Erythroblast (primary cell): ENCODE results near the gene SHISA6.

Experiments
- DNase-seq, 2 experiments: peaks; one replicate each; lab custom pipeline; 2025; lab: John Stamatoyannopoulos, UW
- GATA1 ChIP-seq: IDR thresholded peaks from 2 replicates; pipeline ENCODE4 v1.6.1; 2011; ENCODE audit warnings: low read depth, mild to moderate bottlenecking, control low read depth, low read length, moderate library complexity
- POLR2A ChIP-seq: IDR thresholded peaks from 2 replicates; pipeline ENCODE4 v1.6.1; 2011; ENCODE audit warnings: mild to moderate bottlenecking, low read length

SHISA6 gene

DNA sequence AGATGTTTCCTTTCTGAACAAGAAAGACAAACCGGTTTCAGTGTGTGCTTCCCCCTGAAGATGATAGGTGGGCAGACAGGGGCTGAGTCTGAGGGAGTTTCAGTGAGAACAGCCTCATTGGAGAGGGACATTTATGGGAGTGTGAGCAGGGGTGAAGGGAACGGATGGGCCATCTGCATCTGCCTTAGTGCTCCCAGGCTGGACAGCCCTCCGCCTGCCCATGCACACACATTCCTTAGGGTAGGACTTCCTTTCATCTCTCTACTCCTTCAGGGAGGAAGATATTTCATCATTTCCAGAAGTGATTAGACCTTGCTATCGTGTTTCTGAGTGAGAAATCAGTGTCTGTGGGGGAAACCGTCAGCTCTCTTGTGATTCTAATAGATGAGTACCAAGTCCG, 3.8 kb downstream of the SHISA6 start:
- no peak for TF ChIP-seq POLR2A
- no peak for TF ChIP-seq GATA1
- no peak for DNase-seq

DNA sequence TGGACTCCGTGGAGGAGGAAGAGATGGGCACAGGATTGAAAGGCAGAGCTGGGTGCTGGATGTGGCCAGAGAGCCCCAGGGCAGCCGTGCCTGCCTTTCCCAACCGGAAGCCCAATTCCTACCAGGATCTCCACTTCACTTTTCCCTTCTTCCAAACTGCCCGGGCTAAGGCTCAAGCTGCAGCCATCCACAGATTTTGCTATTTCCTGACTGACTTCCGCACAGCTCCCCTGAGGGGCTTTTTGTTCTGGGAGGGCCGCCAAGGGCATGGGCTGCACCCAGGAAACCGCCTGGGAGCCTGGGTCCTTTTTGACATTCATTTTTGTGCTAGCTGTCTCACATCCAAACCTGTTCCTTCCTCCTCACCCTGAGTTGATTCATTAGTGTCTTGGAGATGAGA, 4.2 kb downstream of the SHISA6 start:
- no peak for TF ChIP-seq POLR2A
- DNase-seq, result no peak

DNA sequence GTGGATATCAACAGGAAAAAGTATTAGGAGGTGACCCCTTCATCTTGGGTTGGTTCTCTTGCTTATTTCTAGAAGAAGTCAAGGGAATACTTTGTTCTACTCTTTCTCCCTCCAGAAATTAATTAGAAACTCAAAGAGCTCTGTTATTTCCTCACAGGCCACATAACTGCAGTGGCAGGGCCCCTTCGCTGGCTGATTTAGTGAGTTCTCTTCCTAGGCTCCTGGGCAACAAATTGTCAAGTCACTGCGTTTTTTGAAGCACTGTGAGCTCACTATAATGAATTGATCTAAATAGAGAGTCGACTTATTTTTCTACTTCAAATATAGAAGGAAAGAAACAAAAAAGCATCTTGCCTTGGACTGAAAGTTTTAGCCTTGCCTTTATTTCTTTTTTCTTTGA, 4.8 kb downstream of the SHISA6 start:
- TF ChIP-seq GATA1, result no peak
- no peak for TF ChIP-seq POLR2A
- no peak for DNase-seq

DNA sequence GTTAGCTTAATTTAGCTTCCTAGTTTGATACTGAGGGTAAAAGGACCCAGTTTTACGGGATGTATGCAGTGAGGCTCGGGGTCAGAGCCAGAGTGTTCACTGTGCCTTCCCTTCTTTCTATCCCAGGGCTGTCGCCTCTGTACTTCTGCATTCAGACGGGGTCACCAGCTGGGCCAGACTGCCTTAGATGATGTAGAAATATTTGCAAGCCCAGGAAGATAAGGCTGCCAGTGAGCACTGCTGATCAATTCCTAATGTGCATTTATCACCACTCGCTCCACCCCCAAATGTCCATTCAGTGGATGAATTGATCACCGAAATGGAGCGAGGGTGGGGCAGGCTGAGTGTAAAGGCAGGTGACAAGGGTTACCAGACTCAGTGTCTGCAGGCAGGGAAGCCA, 9.1 kb downstream of the SHISA6 start:
- no peak for DNase-seq
- TF ChIP-seq GATA1 (no peak), POLR2A (no peak)

DNA sequence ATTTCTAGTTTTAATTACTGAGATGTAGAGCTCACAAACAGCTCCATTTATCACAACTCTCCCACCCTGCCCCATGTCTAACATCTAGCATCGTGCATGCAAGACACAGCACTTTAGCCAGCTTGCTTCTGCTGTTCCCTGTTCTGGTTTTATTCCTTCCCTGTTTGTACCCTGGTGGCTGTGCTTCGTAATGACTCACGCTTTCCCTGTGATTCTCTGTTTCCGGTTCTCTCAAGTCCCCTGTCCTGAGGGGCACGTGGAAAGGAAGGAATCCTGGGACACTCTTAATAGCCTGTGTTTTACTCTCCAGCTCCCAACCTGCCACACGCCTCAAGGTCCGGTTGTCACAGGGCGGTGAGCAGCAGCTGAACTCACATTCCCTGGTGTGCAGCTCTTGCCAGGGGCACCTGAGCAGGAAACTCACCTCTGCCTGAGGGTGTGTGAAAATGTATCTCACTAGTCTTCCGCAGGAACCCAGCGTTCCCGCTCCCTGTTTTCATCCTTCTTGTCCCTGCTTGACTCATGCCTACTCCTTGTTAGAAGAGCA, 10.6 kb downstream of the SHISA6 start:
- no peak for DNase-seq
- TF ChIP-seq GATA1 (no peak), POLR2A (no peak)

DNA sequence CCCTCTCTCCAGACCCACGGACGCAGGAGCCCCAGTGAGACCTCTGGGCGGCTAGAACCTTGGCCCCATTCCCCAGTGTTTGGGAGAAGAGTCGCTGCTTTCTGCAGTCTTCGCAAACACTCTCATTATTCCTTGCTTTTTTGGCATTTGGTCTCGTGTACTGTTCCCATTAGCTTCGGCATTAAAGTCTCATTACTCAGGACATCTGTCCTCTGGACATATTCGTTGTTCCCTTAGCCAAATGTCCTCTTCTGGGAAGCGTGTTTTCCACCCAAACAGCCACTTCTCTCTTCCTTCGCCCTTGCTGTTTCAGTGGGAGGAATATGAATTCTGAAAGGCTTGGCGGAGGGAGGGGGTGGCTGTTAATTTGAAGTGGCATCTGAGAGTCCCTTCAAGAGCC, 11.1 kb downstream of the SHISA6 start:
- TF ChIP-seq POLR2A (no peak), GATA1 (no peak)
- no peak for DNase-seq

DNA sequence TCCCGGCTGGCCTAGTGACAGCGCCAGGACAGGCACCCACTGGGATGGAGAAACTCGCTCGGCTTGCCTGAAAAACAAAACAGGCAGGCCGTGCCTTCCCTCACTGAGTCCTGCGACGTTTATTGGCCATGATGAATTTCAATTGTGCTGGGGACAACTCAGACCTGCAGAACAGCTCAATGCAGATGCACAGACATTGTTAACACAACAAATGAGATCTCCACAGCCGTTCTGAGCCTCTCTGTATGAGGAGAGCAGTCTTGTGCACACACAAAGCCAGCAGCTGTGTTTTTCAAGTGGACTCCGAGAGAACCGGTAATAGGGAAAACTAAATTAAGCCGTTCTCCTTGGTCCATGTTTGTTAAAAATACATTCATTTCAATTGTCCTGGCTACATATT, 15.9 kb downstream of the SHISA6 start:
- DNase-seq, result no peak
- TF ChIP-seq GATA1, result no peak
- no peak for TF ChIP-seq POLR2A

DNA sequence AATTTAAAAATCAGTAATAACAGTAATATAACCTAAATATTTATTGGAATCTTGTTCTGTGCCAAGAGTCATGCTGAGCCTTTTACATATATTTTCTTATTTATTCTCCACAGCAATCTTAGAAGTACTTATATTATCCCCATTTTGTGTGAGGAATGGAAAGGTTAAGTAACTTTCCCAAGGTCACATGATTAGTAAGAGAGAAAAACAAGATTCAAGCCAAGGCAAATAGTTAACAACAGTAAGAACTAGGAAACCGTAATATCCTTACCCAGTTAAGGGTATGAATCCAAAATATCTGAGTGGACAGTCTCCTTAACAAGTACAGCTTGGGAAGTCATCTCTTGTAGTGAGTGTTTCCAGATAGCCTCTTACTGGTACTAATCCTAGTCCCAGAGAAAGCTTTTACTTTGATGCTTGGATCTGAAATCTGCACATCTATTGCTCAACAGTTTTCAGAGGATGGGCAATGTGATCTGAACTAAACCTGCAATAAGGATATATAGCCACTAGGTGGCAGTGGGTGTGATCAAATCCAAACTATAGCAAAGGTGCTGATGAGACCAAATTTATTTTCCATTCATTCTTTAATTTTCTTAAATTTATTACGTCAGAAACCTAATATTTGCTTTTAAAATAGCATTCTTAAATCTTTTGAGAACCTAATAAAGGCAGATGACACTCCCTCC, 23.3 kb downstream of the SHISA6 start:
- TF ChIP-seq POLR2A (no peak), GATA1 (no peak)
- peak; percentile 13 to 37 for DNase-seq

DNA sequence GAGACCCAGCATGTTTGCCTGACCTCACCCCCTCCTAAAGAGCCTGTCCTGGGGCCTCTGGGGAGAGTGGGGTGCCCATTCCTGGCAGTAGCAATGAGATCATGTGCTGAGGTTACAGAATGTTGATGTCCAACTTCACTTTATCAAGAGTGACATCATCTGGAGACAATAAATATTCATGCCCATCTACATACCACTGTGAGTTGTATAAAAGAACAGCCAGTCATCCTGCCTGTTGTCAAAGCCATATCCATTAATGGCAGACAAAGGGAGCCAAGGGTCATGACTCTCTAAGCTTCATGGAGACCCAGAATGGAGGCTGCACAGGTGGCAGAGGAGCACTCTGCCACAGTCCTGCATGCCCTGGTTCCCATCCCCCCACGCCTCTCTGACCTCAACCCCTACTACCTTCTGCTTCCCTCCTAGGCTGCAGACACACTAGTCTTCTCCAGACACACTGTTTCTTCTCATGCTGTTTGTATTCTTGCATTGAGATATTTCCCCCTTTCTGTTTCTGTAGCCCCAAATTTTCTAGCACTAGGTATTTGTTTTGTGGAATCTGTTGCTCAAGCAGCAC, 27.1 kb downstream of the SHISA6 start:
- TF ChIP-seq GATA1, result no peak
- TF ChIP-seq POLR2A, result no peak
- no peak for DNase-seq

DNA sequence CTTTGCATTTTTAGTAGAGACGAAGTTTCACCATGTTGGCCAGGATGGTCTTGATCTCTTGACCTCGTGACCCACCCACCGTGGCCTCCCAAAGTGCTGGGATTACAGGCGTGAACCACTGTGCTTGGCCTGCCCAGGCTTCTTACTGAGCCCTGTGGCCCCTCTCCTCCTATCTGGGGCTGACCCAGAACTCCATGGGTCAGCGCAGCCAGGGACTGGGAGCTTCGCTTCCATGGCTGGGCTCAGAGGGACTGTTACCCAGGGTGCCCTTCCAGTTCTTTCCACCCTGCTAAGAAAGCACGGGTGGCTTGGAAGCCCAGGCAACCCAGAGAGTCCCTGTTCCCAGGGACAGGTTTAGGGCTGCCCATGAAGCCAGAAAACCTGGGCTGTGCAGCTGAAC, 28.2 kb downstream of the SHISA6 start:
- TF ChIP-seq GATA1, result no peak
- TF ChIP-seq POLR2A, result no peak
- DNase-seq, result no peak

DNA sequence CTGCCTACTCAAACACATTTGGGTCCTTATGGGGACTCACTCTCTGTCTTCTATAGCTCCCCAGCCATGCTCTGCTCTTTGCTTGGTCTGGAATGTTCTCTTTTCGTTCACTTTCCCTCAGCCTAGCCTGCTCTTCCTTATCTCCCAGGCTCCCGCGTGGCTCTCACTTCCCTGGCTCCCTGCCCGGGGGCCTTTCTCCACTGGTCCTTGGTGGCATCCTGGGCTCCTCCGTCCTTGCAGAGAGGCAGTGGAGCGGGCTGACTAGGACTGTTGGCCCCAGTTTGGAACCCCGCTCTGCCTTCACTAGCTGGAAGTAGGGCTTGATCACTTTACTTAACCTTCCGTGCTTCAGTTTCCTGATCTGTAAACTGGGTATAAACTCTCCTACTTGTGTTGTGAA, 31.2 kb downstream of the SHISA6 start:
- no peak for DNase-seq
- TF ChIP-seq POLR2A (no peak), GATA1 (no peak)

DNA sequence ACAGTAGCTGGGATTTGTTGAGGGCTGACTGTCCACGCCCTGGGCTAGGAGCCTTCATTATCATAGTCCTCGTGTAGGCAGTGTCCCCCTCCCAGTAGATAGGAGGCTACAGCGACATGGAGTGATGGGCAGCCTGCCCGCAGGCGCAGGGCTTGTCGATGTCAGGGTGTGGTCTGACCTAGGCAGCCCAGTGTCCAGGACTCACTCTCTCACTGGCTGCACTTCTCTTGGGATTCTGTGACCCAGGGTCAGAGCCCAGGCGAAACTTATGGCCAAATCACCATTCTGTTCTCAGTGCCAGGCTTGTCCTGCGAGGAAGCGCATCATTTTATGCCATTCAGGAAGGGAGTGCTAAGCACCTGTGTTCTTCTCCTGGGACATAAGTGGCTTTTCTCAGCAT, 32.6 kb downstream of the SHISA6 start:
- DNase-seq, result no peak
- no peak for TF ChIP-seq POLR2A
- TF ChIP-seq GATA1, result no peak

DNA sequence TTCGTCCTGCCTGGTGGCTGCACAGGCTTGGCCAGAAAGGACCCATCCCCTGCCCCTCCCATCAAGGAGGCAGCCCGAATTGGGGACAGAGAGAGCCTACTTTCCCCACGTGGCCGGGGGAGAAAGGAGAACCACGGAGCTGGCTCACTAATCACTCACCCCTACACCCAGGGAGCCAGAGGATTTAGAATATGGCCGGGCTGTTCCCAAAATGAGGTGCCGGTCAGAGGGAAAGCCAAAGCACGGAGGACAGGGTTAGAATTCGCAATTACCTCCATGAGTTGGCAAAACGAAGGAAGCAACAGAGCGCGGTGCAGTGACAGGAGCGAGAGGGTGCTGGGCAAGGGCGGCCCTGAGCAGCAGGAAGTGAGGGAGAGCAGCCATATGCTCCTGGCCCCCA, 33.1 kb downstream of the SHISA6 start:
- no peak for DNase-seq
- no peak for TF ChIP-seq GATA1
- no peak for TF ChIP-seq POLR2A

DNA sequence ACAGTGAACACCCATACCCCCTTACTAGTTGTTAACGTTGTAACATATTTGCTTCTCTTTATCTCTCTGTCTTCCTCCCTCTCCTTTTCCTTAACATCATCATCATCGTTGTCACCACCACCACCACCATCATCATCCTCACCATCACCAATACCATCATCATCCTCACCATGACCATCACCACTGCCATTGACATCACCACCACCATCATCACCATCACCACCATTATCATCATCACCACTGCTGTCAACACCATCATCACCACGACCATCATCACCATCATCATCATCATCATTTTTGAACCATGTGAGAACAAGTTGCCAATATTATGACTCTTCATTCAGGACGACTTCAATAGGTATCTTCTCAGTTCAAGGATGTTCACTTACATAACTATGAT, 35.5 kb downstream of the SHISA6 start:
- no peak for TF ChIP-seq GATA1
- TF ChIP-seq POLR2A, result no peak
- DNase-seq, result no peak
